Suprapubic skin (tissue), 4 donors: ENCODE data around the gene NOMO2.
"Not testable (repeated sequence)": the region's sequence is repeated elsewhere in the genome, so short reads cannot be mapped to it uniquely, and the experiment has no call there.

Source experiments
- EP300 ChIP-seq: sonication (generic); formaldehyde crosslinking; IDR thresholded peaks from one replicate; pipeline ENCODE4 v1.6.1; 2017; ENCODE audit warnings: antibody characterized with exemption
- POLR2A ChIP-seq, 2 donors: fragments of 450-650 bp; IDR thresholded peaks; one replicate each; pipeline ENCODE4 v1.6.1; 2017; ENCODE audit warnings: antibody characterized with exemption in 2 of 2, mild to moderate bottlenecking in 2 of 2, moderate library complexity in 2 of 2
- POLR2AphosphoS5 ChIP-seq, 3 donors: sonication (generic); formaldehyde crosslinking; IDR thresholded peaks; one replicate each; pipeline ENCODE4 v1.6.1; 2017; ENCODE audit warnings: antibody characterized with exemption in 3 of 3
- TF ChIP-seq, protein P1 (sequence below), 2 donors: fragments of 200-600 bp in 1 of 2; fragments of 450-650 bp in 1 of 2; sonication (generic) in 1 of 2; IDR thresholded peaks; one replicate each; pipeline ENCODE4 v1.5.1; 2016 to 2019; ENCODE audit warnings: antibody characterized with exemption in 2 of 2, mild to moderate bottlenecking in 1 of 2, moderate library complexity in 1 of 2

DNA sequence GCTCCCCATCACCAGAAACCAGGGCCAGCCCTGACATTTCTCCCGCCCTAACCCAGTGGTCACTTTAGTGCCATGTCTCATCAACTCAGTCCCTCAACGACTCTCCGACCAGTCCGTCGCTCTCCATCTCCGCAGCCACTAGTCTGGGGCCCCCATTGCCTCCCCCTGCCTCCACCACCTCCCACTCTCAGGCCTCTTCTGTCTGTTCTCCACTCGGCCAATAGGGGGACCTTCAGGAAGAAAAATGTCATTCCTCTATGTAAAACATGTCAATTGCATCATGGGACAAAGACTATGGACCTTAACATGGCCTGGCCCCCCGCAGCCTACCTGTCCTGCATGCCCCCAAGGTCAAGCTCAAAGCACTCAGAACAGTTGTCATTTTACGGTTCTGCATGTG is 39.3 kb downstream of the NOMO2 start:
- not testable (repeated sequence) for TF ChIP-seq EP300; POLR2A (IDR thresholded peaks at IDR 0.05); POLR2AphosphoS5 (IDR thresholded peaks at IDR 0.05)
- TF ChIP-seq, protein P1, sequence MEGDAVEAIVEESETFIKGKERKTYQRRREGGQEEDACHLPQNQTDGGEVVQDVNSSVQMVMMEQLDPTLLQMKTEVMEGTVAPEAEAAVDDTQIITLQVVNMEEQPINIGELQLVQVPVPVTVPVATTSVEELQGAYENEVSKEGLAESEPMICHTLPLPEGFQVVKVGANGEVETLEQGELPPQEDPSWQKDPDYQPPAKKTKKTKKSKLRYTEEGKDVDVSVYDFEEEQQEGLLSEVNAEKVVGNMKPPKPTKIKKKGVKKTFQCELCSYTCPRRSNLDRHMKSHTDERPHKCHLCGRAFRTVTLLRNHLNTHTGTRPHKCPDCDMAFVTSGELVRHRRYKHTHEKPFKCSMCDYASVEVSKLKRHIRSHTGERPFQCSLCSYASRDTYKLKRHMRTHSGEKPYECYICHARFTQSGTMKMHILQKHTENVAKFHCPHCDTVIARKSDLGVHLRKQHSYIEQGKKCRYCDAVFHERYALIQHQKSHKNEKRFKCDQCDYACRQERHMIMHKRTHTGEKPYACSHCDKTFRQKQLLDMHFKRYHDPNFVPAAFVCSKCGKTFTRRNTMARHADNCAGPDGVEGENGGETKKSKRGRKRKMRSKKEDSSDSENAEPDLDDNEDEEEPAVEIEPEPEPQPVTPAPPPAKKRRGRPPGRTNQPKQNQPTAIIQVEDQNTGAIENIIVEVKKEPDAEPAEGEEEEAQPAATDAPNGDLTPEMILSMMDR (IDR thresholded peaks at IDR 0.05) = not testable (repeated sequence)
